Anterior cingulate cortex (tissue), 58 donors: Measurements from ENCODE around the gene GALK1.
"Not testable (repeated sequence)": the region's sequence is repeated elsewhere in the genome, so short reads cannot be mapped to it uniquely, and the experiment has no call there.

Experiments
- DNase-seq, 58 donors: peaks; one replicate each; lab custom pipeline; 2025; lab: John Stamatoyannopoulos, UW

GALK1 gene

GRCh38 chr17:75785016-75785890 is 20.3 kb upstream of the GALK1 start:
- DNase-seq: peak in 55 of 58 donors; percentile 47 to 99 (median 92)

- DNase-seq: peak; percentile 87 to 99 (median 97)
These were observed 19.6 kb upstream of the GALK1 start, which contains the start of gene UNK for GRCh38 chr17:75784473-75785015. Gene UNK (plus strand): TSS chr17:75784806. CDS start chr17:75784881, 75 bp downstream.

GRCh38 chr17:75783803-75784472 is 18.9 kb upstream of the GALK1 start:
- peak in 8 of 58 donors; percentile 43 to 71 (median 61) for DNase-seq

GRCh38 chr17:75783069-75783783 is 18.2 kb upstream of the GALK1 start:
- peak in 1 of 58 donors; percentile 66 for DNase-seq

- no peak for DNase-seq
These were observed 15.2 kb upstream of the GALK1 start for GRCh38 chr17:75779987-75780889.

GRCh38 chr17:75779250-75779986 is 14.4 kb upstream of the GALK1 start:
- DNase-seq: peak; percentile 70 to 100 (median 96)

- no peak for DNase-seq
These were observed 13.9 kb upstream of the GALK1 start for GRCh38 chr17:75778861-75779249.

GRCh38 chr17:75778066-75778860 is 13.3 kb upstream of the GALK1 start:
- DNase-seq: not testable (repeated sequence)

GRCh38 chr17:75777296-75777922 is 12.4 kb upstream of the GALK1 start:
- no peak for DNase-seq

GRCh38 chr17:75776386-75777295 is 11.6 kb upstream of the GALK1 start:
- DNase-seq: no peak

GRCh38 chr17:75774991-75775668 is 10.1 kb upstream of the GALK1 start:
- no peak for DNase-seq

GRCh38 chr17:75774471-75774990 is 9.5 kb upstream of the GALK1 start:
- no peak for DNase-seq

GRCh38 chr17:75773808-75774470 is 8.9 kb upstream of the GALK1 start:
- DNase-seq: no peak

GRCh38 chr17:75773121-75773807 is 8.3 kb upstream of the GALK1 start:
- DNase-seq: no peak
